ENCODE results near the gene ALDH1A3.

GRCh38 chr15:100923902-100924301, 44.3 kb downstream of the ALDH1A3 start:
- TF ChIP-seq POLR2A (IDR thresholded peaks at IDR 0.05; ENCODE audit: low read depth, low read length) (no peak), CTCF (conservative IDR thresholded peaks at IDR 0.05; ENCODE audit: low read depth, low read length) (no peak), MAZ (IDR thresholded peaks at IDR 0.05; ENCODE audit: borderline replicate concordance, low read depth, low read length) (no peak)

Measured in IMR-90 (cell line).